ENCODE data around the gene NOP16. TPM values are rescaled to one million over a fixed set of nuclear protein-coding genes. Genes with fewer than 3 reads are reported as not detected.

Gene NOP16
- total RNA-seq, 1 donor from 2014 or later, result 65.1 TPM

- Mint-ChIP-seq H3K4me1 (peaks cover 14% of the 10 kb centered on the region), H3K36me3 (ENCODE audit: low read depth) (peaks cover 94% of the 10 kb centered on the region), H3K4me3 (no peak overlapping the region), H3K27me3 (no peaks in the 10 kb centered on the region), H3K27ac (no peak overlapping the region), H3K9me3 (no peaks in the 10 kb centered on the region)
- TF ChIP-seq, protein P1, sequence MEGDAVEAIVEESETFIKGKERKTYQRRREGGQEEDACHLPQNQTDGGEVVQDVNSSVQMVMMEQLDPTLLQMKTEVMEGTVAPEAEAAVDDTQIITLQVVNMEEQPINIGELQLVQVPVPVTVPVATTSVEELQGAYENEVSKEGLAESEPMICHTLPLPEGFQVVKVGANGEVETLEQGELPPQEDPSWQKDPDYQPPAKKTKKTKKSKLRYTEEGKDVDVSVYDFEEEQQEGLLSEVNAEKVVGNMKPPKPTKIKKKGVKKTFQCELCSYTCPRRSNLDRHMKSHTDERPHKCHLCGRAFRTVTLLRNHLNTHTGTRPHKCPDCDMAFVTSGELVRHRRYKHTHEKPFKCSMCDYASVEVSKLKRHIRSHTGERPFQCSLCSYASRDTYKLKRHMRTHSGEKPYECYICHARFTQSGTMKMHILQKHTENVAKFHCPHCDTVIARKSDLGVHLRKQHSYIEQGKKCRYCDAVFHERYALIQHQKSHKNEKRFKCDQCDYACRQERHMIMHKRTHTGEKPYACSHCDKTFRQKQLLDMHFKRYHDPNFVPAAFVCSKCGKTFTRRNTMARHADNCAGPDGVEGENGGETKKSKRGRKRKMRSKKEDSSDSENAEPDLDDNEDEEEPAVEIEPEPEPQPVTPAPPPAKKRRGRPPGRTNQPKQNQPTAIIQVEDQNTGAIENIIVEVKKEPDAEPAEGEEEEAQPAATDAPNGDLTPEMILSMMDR (IDR thresholded peaks at IDR 0.05), result no peak
- ChIA-PET CTCF (no interaction called here), POLR2A (no interaction called here)
- intact Hi-C loops (cut with micrococcal nuclease), result no loop called here
- DNase-seq (no peak), ATAC-seq (ENCODE audit: low read depth) (no peak)
Measured at GRCh38 chr5:176350416-176350815, 38.0 kb downstream of the NOP16 start.

- H3K4me3 Mint-ChIP-seq, result no peak overlapping the region
- no peak overlapping the region for H3K27ac Mint-ChIP-seq
- POLR2A ChIA-PET, result no interaction called here
- no peak for ATAC-seq (ENCODE audit: low read depth)
- CTCF ChIA-PET, result interaction anchor here (1.2 kb wide), 1 partner anchor 13 kb away, joined by 3 read pairs; no protein-coding TSS in a partner anchor
- no peak for DNase-seq
- no peaks in the 10 kb centered on the region for H3K4me1 Mint-ChIP-seq
- TF ChIP-seq, protein P1 (IDR thresholded peaks at IDR 0.05), result no peak
- H3K27me3 Mint-ChIP-seq, result no peaks in the 10 kb centered on the region
- H3K9me3 Mint-ChIP-seq, result no peaks in the 10 kb centered on the region
- H3K36me3 Mint-ChIP-seq (ENCODE audit: low read depth), result peaks cover 74% of the 10 kb centered on the region
- intact Hi-C loops (cut with micrococcal nuclease), result no loop called here
Measured at GRCh38 chr5:176342766-176343458, 45.5 kb downstream of the NOP16 start.

- Mint-ChIP-seq H3K27ac (no peak overlapping the region), H3K4me3 (no peak overlapping the region), H3K27me3 (no peaks in the 10 kb centered on the region), H3K36me3 (ENCODE audit: low read depth) (peaks cover 74% of the 10 kb centered on the region), H3K4me1 (no peaks in the 10 kb centered on the region), H3K9me3 (no peaks in the 10 kb centered on the region)
- ATAC-seq (ENCODE audit: low read depth), result no peak
- ChIA-PET CTCF (no interaction called here), POLR2A (no interaction called here)
- no peak for DNase-seq
- intact Hi-C loops (cut with micrococcal nuclease), result no loop called here
- TF ChIP-seq, protein P1 (IDR thresholded peaks at IDR 0.05), result no peak
Measured at GRCh38 chr5:176342158-176342483, 46.3 kb downstream of the NOP16 start.

GRCh38 chr5:176341325-176342157, 46.9 kb downstream of the NOP16 start:
- ChIA-PET POLR2A (no interaction called here), CTCF (no interaction called here)
- no peak overlapping the region for H3K4me3 Mint-ChIP-seq
- no peaks in the 10 kb centered on the region for H3K4me1 Mint-ChIP-seq
- TF ChIP-seq, protein P1 (IDR thresholded peaks at IDR 0.05), result no peak
- no peaks in the 10 kb centered on the region for H3K27me3 Mint-ChIP-seq
- intact Hi-C loops (cut with micrococcal nuclease), result no loop called here
- DNase-seq (no peak), ATAC-seq (ENCODE audit: low read depth) (no peak)
- H3K9me3 Mint-ChIP-seq, result no peaks in the 10 kb centered on the region
- no peak overlapping the region for H3K27ac Mint-ChIP-seq
- peaks cover 75% of the 10 kb centered on the region for H3K36me3 Mint-ChIP-seq (ENCODE audit: low read depth)

- ATAC-seq (ENCODE audit: low read depth), result no peak
- Mint-ChIP-seq H3K36me3 (ENCODE audit: low read depth) (peaks cover 60% of the 10 kb centered on the region), H3K9me3 (no peaks in the 10 kb centered on the region), H3K27ac (no peak overlapping the region), H3K27me3 (no peaks in the 10 kb centered on the region), H3K4me3 (no peak overlapping the region), H3K4me1 (no peaks in the 10 kb centered on the region)
- no peak for DNase-seq
- intact Hi-C loops (cut with micrococcal nuclease), result no loop called here
- CTCF ChIA-PET, result no interaction called here
- POLR2A ChIA-PET, result no interaction called here
- TF ChIP-seq, protein P1 (IDR thresholded peaks at IDR 0.05), result no peak
Measured at GRCh38 chr5:176339304-176339703, 49.1 kb downstream of the NOP16 start.

Measured in activated B cell treated with CpG ODN at 0.5 μM for 24 hours (primary cell).